Neural cell (in vitro differentiated cells): Measurements from ENCODE around the gene HOXA3. TPM values are rescaled to one million over a fixed set of nuclear protein-coding genes. Genes with fewer than 3 reads are reported as not detected.

Source experiments
- H2AFZ ChIP-seq: fragments of 200-600, 300-800 bp; sonication (generic), shearing (Covaris generic); 2 replicates; pipeline ENCODE4 v1.6.0; 2014; ENCODE audit warnings: low read depth, mild to moderate bottlenecking, antibody characterized with exemption, low read length, moderate library complexity
- H3F3A ChIP-seq: fragments of 200-600 bp; shearing (Covaris generic); 2 replicates; pipeline ENCODE4 v1.6.1; 2016; ENCODE audit warnings: mild to moderate bottlenecking, moderate library complexity, mixed read lengths, antibody characterized with exemption, low read length; ENCODE audit not compliant: insufficient read depth, poor library complexity, severe bottlenecking
- H3K27ac ChIP-seq: fragments of 200-600, 300-800 bp; sonication (generic), shearing (Covaris generic); 2 replicates; pipeline ENCODE4 v1.5.1; 2014; ENCODE audit warnings: mild to moderate bottlenecking, low read length, moderate library complexity
- H3K27me3 ChIP-seq: fragments of 300-800, 200-600 bp; sonication (generic), shearing (Covaris generic); 2 replicates; pipeline ENCODE4 v1.6.0; 2014; ENCODE audit warnings: mild to moderate bottlenecking, low read depth, low read length, moderate library complexity; ENCODE audit not compliant: insufficient read depth
- H3K36me3 ChIP-seq: fragments of 300-800, 200-600 bp; sonication (generic), shearing (Covaris generic); 2 replicates; pipeline ENCODE4 v1.5.1; 2014; ENCODE audit warnings: mild to moderate bottlenecking, antibody characterized with exemption, low read length, moderate library complexity; ENCODE audit not compliant: insufficient read depth
- H3K4me2 ChIP-seq: fragments of 300-800, 200-600 bp; sonication (generic), shearing (Covaris generic); 2 replicates; pipeline ENCODE4 v1.6.0; 2014; ENCODE audit warnings: mild to moderate bottlenecking, low read length
- H3K4me3 ChIP-seq: fragments of 300-800, 200-600 bp; sonication (generic), shearing (Covaris generic); 2 replicates; pipeline ENCODE4 v1.5.1; 2014; ENCODE audit warnings: mild to moderate bottlenecking, low read length, moderate library complexity
- H3K79me2 ChIP-seq: fragments of 200-600 bp; shearing (Covaris generic); replicated peaks from 2 replicates; pipeline ENCODE4 v1.6.0; 2014; ENCODE audit warnings: mild to moderate bottlenecking, low read length, moderate library complexity; ENCODE audit not compliant: insufficient read depth
- H3K9ac ChIP-seq: fragments of 300-800, 200-600 bp; sonication (generic), shearing (Covaris generic); 2 replicates; pipeline ENCODE4 v1.6.1; 2016; ENCODE audit warnings: mild to moderate bottlenecking, low read length, mixed read lengths
- H3K9me2 ChIP-seq: fragments of 200-600 bp; shearing (Covaris generic); 2 replicates; pipeline ENCODE4 v1.6.1; 2016; ENCODE audit warnings: mild to moderate bottlenecking, low read length, mixed read lengths; ENCODE audit not compliant: insufficient read depth
- H3K9me3 ChIP-seq: fragments of 200-600, 300-800 bp; sonication (generic), shearing (Covaris generic); 2 replicates; pipeline ENCODE4 v1.6.1; 2016; ENCODE audit warnings: mild to moderate bottlenecking, mixed run types, low read length, moderate library complexity, mixed read lengths
- H4K20me1 ChIP-seq: fragments of 200-600 bp; shearing (Covaris generic); 2 replicates; pipeline ENCODE4 v1.6.1; 2016; ENCODE audit warnings: mild to moderate bottlenecking, mixed run types; ENCODE audit not compliant: insufficient read depth
- EP300 ChIP-seq: fragments of 450-650 bp; conservative IDR thresholded peaks from 2 replicates; pipeline ENCODE4 v1.6.1; 2014; ENCODE audit warnings: antibody characterized with exemption, mild to moderate bottlenecking, moderate library complexity; ENCODE audit not compliant: poor library complexity, severe bottlenecking
- EZH2 ChIP-seq: fragments of 200-600, 300-800 bp; shearing (Covaris generic), sonication (generic); IDR thresholded peaks from 2 replicates; pipeline ENCODE4 v1.6.1; 2014; ENCODE audit warnings: antibody characterized with exemption, low read length, borderline replicate concordance, mild to moderate bottlenecking; ENCODE audit not compliant: insufficient read depth, poor library complexity, severe bottlenecking
- MXI1 ChIP-seq: fragments of 450-650 bp; conservative IDR thresholded peaks from 2 replicates; pipeline ENCODE4 v1.6.1; 2014; ENCODE audit warnings: antibody characterized with exemption, mild to moderate bottlenecking; ENCODE audit not compliant: poor library complexity, severe bottlenecking
- POLR2AphosphoS5 ChIP-seq: IDR thresholded peaks from 2 replicates; pipeline ENCODE4 v1.6.1; 2012
- RAD21 ChIP-seq: fragments of 450-650 bp; conservative IDR thresholded peaks from 2 replicates; pipeline ENCODE4 v1.6.1; 2014; ENCODE audit warnings: antibody characterized with exemption, mild to moderate bottlenecking, moderate library complexity
- SMC3 ChIP-seq: fragments of 450-650 bp; conservative IDR thresholded peaks from 2 replicates; pipeline ENCODE4 v1.6.1; 2014; ENCODE audit warnings: antibody characterized with exemption, mild to moderate bottlenecking, moderate library complexity; ENCODE audit not compliant: poor library complexity
- TAF1 ChIP-seq: IDR thresholded peaks from 2 replicates; pipeline ENCODE4 v1.6.1; 2012; ENCODE audit warnings: low read depth
- polyA plus RNA-seq: library from polyadenylated mRNA; depleted of rRNA; stranded (reverse); fragments of >200 nt; gene quantifications from 2 replicates; pipeline ENCODE4 v1.2.3, GENCODE V29; 2014
- TF ChIP-seq, protein P1 (sequence below): IDR thresholded peaks from 2 replicates; pipeline ENCODE4 v1.6.1; 2012; ENCODE audit warnings: borderline replicate concordance
- TF ChIP-seq, protein P2 (sequence below): fragments of 450-650 bp; IDR thresholded peaks from 2 replicates; pipeline ENCODE4 v1.5.1; 2014; ENCODE audit warnings: antibody characterized with exemption, mild to moderate bottlenecking, moderate library complexity; ENCODE audit not compliant: poor library complexity, severe bottlenecking

The HOXA3 gene
- polyA plus RNA-seq, 1 donor from 2014 or later, result not detected

DNA sequence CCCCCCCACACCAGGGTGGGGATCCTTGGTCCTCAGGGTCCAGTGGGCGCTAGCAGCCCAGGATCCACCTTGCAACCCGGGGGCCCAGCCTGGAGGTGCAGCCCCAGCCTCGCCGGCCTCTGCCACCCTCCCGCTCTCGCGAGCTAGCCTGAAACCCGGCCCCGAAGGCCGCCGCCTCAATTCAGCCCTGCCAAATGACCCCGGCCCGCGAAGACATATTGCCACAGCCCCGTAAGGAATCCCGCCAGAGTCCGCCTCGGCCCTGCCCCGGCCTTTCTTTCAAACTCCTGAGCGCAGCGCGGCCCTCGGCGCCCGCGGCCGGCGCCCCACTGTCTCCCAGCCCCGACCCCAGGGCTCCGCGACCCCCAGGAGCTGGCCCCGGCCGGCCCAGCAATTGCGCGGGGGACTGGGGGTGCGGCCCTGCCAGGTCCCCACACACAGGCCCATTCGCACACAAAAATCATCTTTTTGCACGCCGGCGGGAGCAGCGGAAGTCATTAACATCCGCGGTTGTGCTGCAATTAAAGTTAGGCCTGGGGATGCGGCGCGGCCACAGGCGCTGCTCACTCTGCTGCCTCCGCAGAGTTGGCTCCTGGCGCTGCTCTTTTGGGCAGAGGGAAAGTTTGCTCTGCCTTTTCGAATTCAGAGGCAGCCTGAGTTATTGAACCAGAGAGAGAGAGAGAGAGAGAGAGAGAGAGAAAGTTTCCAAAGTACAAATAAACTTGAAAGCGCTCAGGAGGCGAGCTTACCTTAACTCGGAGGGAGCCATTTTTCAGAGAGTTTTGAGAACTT is 12.9 kb downstream of the HOXA3 start:
- no peaks in the 10 kb centered on the region for H4K20me1 ChIP-seq
- no peak overlapping the region for H3K27ac ChIP-seq
- no peaks in the 10 kb centered on the region for H3K9me2 ChIP-seq
- H2AFZ ChIP-seq, result no peak overlapping the region
- H3K79me2 ChIP-seq, result no peaks in the 10 kb centered on the region
- H3K36me3 ChIP-seq, result no peaks in the 10 kb centered on the region
- peaks cover 100% of the 10 kb centered on the region for H3K27me3 ChIP-seq
- no peak overlapping the region for H3K4me2 ChIP-seq
- H3K9ac ChIP-seq, result no peak overlapping the region
- H3F3A ChIP-seq, result no peaks in the 10 kb centered on the region
- no peak for TF ChIP-seq EP300
- TF ChIP-seq SMC3, result no peak
- no peak for TF ChIP-seq RAD21
- TF ChIP-seq TAF1, result no peak
- TF ChIP-seq POLR2AphosphoS5, result no peak
- TF ChIP-seq MXI1, result no peak
- no peak overlapping the region for H3K4me3 ChIP-seq
- peaks cover 16% of the 10 kb centered on the region for H3K9me3 ChIP-seq

DNA sequence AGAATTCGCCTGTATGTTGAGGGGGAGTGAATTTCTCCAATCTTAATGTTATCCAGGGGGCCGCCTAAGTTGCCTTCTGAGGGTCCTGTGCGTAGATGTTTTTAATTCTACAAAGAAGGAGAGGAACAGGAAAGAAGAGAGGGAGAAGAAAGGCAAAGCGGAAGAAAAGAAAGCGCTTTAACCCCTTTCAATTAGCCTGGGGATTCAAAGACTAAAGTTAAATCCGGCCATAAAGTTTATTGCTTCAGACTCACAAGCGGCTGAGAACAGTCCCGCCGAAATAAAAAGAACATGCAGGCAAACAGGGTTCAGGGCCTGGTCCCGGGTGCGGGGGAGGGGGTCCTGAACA is 13.4 kb downstream of the HOXA3 start:
- TF ChIP-seq POLR2AphosphoS5, result no peak
- no peak for TF ChIP-seq EP300
- no peak for TF ChIP-seq SMC3
- Histone ChIP-seq H3K27me3 (peaks cover 100% of the 10 kb centered on the region), H3K79me2 (no peaks in the 10 kb centered on the region), H3K9me3 (peaks cover 11% of the 10 kb centered on the region), H4K20me1 (no peaks in the 10 kb centered on the region), H3K4me3 (no peak overlapping the region), H3F3A (no peaks in the 10 kb centered on the region), H3K4me2 (no peak overlapping the region), H3K9me2 (no peaks in the 10 kb centered on the region), H3K36me3 (no peaks in the 10 kb centered on the region), H3K27ac (no peak overlapping the region), H3K9ac (no peak overlapping the region), H2AFZ (no peak overlapping the region)

DNA sequence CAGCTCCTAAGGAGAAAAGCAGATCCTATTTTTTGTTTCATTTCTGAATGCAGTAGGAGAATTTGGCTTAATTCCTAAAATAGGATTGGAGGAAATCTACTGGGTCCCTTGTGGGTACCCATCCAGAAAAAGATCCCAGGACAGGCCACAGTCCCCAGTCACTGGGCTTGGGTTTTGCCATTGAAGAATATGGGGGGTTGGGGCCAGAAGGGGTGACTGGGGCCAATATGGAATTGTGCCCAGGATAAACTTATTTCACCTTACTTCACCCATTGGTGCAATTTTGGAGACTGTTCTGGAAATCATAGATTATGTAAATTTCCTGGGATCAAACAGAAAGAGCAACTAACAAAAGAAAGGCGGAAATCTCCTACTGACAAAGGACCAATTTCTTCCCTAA is 13.9 kb downstream of the HOXA3 start:
- peaks cover 6% of the 10 kb centered on the region for H3K9me3 ChIP-seq
- no peak overlapping the region for H2AFZ ChIP-seq
- H3K9ac ChIP-seq, result no peak overlapping the region
- no peaks in the 10 kb centered on the region for H3K9me2 ChIP-seq
- H3K36me3 ChIP-seq, result no peaks in the 10 kb centered on the region
- H3K79me2 ChIP-seq, result no peaks in the 10 kb centered on the region
- H3K4me2 ChIP-seq, result no peak overlapping the region
- no peak overlapping the region for H3K4me3 ChIP-seq
- H3K27ac ChIP-seq, result no peak overlapping the region
- no peak for TF ChIP-seq EZH2
- TF ChIP-seq, protein P1, sequence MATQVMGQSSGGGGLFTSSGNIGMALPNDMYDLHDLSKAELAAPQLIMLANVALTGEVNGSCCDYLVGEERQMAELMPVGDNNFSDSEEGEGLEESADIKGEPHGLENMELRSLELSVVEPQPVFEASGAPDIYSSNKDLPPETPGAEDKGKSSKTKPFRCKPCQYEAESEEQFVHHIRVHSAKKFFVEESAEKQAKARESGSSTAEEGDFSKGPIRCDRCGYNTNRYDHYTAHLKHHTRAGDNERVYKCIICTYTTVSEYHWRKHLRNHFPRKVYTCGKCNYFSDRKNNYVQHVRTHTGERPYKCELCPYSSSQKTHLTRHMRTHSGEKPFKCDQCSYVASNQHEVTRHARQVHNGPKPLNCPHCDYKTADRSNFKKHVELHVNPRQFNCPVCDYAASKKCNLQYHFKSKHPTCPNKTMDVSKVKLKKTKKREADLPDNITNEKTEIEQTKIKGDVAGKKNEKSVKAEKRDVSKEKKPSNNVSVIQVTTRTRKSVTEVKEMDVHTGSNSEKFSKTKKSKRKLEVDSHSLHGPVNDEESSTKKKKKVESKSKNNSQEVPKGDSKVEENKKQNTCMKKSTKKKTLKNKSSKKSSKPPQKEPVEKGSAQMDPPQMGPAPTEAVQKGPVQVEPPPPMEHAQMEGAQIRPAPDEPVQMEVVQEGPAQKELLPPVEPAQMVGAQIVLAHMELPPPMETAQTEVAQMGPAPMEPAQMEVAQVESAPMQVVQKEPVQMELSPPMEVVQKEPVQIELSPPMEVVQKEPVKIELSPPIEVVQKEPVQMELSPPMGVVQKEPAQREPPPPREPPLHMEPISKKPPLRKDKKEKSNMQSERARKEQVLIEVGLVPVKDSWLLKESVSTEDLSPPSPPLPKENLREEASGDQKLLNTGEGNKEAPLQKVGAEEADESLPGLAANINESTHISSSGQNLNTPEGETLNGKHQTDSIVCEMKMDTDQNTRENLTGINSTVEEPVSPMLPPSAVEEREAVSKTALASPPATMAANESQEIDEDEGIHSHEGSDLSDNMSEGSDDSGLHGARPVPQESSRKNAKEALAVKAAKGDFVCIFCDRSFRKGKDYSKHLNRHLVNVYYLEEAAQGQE, result no peak
- no peak for TF ChIP-seq EP300
- TF ChIP-seq TAF1, result no peak
- no peak for TF ChIP-seq POLR2AphosphoS5
- TF ChIP-seq, protein P2, sequence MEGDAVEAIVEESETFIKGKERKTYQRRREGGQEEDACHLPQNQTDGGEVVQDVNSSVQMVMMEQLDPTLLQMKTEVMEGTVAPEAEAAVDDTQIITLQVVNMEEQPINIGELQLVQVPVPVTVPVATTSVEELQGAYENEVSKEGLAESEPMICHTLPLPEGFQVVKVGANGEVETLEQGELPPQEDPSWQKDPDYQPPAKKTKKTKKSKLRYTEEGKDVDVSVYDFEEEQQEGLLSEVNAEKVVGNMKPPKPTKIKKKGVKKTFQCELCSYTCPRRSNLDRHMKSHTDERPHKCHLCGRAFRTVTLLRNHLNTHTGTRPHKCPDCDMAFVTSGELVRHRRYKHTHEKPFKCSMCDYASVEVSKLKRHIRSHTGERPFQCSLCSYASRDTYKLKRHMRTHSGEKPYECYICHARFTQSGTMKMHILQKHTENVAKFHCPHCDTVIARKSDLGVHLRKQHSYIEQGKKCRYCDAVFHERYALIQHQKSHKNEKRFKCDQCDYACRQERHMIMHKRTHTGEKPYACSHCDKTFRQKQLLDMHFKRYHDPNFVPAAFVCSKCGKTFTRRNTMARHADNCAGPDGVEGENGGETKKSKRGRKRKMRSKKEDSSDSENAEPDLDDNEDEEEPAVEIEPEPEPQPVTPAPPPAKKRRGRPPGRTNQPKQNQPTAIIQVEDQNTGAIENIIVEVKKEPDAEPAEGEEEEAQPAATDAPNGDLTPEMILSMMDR, result no peak
- TF ChIP-seq SMC3, result no peak
- TF ChIP-seq RAD21, result no peak
- no peak for TF ChIP-seq MXI1
- H3K27me3 ChIP-seq, result peaks cover 100% of the 10 kb centered on the region
- no peaks in the 10 kb centered on the region for H4K20me1 ChIP-seq
- no peaks in the 10 kb centered on the region for H3F3A ChIP-seq
